Body of pancreas (tissue), 4 donors: ENCODE measurements around the gene ARGLU1.

ENCODE experiments used
- POLR2A ChIP-seq, 3 donors: fragments of 450-650 bp; IDR thresholded peaks; one replicate each; pipeline ENCODE4 v1.6.1; 2016; ENCODE audit warnings: antibody characterized with exemption in 3 of 3, mild to moderate bottlenecking in 2 of 3
- TF ChIP-seq, protein P1 (sequence below), 7 experiments: fragments of 450-650 bp in 4 of 7; fragments of 200-600 bp in 3 of 7; sonication (generic) in 3 of 7; IDR thresholded peaks; one replicate each; pipeline ENCODE4 v1.5.1; 2016 to 2019; ENCODE audit warnings: antibody characterized with exemption in 7 of 7

DNA sequence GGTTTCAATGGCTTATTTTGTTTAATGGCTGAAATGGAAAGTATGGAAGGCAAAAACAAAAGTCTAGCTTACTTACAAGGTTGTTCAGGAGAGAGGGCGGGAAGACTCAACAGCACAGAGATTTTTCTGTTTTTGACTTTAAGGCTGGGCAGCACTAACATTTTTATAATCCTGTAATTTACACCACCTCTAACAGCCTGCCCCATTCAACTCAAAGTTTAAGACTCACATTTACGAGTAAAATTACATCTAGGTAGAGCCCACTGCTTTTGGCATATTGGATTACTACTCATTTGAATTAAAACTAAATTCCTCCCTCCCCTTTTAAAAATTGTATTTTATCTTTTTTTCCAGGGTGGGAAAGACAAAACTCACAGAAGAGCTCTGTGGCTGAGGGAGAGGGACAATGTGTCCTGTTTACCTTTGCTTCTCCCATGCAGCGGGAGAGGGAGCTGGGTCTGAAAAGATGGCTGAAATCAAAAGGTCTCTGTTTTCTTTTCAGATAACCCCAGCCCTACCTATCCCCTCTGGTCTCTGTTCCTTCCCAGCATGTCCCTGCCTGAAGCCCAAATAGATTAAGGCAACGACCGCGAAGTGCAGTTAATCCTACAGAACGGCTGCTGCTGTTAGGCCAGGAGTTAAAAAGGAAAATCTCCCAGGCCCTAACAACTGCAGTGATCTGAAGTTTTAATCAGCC, 39.1 kb downstream of the ARGLU1 start:
- TF ChIP-seq, protein P1, sequence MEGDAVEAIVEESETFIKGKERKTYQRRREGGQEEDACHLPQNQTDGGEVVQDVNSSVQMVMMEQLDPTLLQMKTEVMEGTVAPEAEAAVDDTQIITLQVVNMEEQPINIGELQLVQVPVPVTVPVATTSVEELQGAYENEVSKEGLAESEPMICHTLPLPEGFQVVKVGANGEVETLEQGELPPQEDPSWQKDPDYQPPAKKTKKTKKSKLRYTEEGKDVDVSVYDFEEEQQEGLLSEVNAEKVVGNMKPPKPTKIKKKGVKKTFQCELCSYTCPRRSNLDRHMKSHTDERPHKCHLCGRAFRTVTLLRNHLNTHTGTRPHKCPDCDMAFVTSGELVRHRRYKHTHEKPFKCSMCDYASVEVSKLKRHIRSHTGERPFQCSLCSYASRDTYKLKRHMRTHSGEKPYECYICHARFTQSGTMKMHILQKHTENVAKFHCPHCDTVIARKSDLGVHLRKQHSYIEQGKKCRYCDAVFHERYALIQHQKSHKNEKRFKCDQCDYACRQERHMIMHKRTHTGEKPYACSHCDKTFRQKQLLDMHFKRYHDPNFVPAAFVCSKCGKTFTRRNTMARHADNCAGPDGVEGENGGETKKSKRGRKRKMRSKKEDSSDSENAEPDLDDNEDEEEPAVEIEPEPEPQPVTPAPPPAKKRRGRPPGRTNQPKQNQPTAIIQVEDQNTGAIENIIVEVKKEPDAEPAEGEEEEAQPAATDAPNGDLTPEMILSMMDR (IDR thresholded peaks at IDR 0.05): no peak
- TF ChIP-seq POLR2A (IDR thresholded peaks at IDR 0.05): no peak
